ENCODE data around the gene SLC39A11.

- TF ChIP-seq CTCF (conservative IDR thresholded peaks at IDR 0.05; ENCODE audit: low read depth, low read length) (no peak), EZH2 (IDR thresholded peaks at IDR 0.05; ENCODE audit: borderline replicate concordance, low read depth, low read length, poor library complexity, severe bottlenecking) (no peak)
These were observed 349.4 kb downstream of the SLC39A11 start for GRCh38 chr17:72743037-72743467.
